HG03280 (cell line): ENCODE data around the gene ABO.
"Not testable (repeated sequence)": the region's sequence is repeated elsewhere in the genome, so short reads cannot be mapped to it uniquely, and the experiment has no call there.

Experiments used
- ATAC-seq: cut with Tn5 transposase; IDR thresholded peaks from one replicate; pipeline ENCODE4 v1.9.1; 2021; ENCODE audit warnings: mild to moderate bottlenecking, moderate library complexity; ENCODE audit not compliant: unreplicated experiment

The ABO gene

DNA sequence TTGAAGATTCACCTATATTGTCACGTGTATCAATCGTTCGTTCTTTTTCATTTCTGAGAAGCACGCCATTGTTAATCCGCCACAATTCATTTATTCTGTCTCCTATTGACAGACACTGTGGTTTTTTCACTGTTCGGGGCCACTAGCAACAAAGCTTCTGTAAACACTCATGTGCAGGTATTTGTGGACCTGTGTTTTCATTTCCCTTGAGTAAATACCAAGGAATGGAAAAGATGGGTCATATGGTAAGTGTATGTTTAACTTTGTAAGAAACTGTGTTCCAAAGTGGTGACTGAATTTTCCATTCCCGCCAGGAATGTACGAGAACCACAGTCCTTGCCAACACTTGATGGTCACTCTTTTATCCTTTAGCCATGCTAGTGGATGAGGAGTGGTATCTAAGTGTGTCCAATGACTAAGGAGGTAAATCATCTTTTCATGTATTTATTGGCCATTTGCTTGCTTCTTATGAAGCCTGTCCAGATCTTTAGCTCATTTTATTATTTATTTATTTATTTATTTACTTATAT lies 10.7 kb downstream of the ABO start:
- no peak for ATAC-seq

DNA sequence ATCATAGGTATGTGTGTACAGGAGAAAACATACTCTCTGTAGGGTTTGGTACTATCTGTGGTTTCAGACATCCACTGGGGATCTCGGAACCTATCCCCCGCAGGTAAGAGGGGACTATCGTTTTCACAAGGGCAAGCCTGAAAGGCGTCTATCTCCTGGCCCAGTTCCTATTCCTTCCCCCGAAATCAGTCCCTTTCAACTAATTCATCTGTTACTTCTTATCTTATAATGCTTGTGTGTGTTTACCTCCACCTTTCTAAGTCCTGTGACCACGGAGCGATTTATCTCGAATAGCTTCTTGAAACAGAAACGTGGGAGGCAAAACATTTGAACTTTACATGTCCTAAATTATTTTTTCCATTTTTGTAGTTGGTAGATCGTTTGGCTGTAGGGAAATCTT lies 11.4 kb downstream of the ABO start:
- no peak for ATAC-seq

DNA sequence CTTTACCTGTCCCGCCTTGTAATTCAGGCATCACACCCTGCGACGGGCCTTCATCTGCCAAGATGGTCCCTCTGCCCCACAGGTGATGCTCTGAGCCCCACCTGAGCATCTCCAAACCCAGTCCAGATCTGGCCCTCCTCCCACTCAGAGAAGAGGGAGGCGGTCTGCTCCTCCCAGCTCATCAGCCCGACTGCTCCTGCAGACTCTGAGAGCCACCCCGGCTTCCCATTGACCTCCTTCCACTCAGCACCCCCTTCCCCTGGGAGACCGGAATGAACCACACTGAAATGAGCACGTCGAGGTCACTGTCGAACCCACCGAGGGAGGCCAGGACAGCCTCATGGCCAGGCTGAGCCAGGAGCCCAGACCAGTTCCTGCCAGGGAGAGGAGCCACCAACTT lies 12.8 kb downstream of the ABO start:
- no peak for ATAC-seq

DNA sequence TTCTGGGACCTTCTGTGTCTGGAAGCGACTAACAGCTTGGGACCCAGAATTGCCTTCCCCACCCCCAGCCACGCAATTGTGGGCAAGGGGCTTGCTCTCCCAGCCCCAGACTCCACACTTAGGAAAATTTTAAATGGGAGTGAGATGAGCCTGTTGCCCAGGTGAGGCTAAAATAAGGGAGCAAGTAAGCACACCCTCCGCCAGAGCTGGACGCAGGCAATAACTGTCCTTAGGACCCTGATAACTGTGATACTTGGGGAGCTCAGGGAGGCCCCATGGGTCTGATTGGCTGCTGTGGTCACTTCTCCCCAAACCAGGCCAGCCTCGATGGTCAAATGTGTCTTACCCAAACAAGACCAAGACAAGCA lies 13.3 kb downstream of the ABO start:
- no peak for ATAC-seq

DNA sequence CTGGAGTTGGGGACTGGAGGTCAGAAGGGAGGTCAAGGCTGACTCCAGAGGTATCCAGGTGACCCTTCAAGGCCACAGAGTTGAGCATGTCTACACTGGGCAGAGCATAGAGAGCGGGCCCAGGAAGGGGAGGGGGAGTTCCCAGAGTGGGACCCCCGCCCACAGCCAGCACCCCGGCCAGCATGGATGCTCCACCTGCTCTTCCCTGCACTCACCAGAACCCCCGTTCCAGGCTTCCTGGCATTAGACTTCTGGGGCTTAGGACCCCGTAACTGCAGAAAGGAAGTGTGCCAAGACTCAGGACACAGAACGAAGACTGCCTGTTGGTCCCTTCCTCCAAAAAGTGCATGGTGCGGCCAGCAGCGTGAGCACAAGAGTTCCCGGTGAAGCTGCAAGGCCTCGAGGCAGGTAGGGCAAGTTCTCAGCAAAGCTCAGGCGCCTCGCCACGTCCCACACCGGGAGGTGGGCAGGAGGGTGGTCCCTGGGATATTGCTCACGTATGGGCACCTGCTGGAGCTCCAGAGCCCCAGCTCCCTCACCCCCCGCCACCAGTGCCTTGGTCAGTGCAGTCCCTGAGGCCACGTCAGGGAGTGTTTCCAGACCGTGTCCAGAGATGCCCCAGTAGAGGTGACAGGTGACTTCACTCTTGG lies 13.8 kb downstream of the ABO start:
- no peak for ATAC-seq

DNA sequence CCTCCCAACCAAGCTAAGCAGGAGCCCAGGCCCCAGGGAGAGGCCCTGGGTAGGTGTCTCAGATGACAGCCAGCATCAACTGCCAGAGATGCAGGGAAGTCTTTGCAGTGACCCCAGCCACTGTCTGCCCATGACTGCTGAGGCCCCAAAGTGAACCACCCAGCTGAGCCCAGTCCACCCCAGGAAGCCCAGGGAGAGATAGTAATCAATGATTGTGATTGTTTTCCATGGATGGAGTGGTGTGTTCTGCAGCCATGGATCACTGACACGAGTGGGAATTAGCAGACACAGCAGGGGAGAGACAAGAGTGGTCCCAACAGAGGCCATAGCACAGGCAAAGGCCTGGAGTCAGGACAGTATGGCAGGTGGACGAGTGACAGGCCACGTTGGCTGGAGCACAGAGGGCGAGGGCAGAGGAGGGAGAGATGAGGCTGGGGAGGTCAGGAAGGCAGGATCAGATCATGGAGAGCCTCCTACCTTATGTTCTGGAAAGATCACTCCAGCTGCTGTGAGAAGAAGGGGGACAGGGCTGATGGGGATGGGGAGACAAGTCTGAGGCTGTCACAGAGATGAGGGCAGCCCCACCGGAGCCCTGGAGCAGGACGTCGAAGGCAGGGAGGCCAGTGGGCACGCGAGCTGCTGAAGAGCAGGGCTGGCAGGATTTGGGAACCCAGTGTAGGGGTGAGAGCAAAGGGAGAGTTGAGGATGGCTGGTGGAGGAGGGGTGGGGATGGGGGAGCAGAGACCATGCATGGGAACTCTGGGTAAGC lies 14.5 kb downstream of the ABO start:
- ATAC-seq: no peak

DNA sequence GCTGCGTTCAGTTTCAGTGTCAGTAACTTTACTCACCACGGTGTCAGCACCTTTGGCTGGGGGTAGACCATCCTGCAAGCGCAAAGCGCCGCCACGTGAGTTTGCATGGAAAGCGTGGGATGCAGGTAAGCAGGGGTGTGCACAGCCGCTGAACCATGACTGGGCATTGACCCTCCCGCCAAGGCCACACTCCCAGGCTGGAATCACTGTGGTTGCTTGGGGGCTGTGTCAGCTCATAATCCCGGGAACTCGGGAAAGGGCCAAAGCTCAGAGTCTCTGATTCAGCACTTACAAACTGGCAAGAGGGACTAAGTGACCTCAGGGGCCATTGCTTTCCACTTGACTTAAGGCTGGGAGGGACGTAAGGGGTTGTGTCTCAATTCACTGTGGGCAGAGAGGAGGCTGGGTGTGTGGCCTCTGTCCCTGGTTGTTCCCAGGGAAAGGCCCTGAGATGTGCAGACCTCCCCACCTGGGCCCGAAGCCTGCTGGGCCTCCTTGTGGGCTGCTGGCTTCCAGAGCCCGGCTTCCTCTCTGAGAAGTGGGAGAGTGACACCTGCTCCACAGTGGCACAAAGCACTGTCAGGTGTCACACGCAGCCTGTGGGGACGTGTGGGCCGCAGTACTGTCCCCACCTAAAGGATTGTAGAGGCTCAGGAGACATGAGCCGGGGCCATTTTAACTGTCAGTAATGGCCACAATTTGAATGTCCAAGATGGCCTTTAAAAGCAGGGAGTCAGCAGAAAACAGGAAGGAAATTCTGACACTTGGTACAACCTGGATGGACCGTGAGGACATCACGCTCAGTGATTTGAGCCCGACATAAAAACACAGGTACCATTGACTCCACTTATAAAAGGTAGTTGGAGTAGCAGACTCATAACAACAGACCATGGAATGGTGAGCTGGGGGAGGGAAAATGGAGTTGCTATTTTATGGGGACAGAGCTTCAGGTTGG lies 16.7 kb downstream of the ABO start:
- no peak for ATAC-seq

DNA sequence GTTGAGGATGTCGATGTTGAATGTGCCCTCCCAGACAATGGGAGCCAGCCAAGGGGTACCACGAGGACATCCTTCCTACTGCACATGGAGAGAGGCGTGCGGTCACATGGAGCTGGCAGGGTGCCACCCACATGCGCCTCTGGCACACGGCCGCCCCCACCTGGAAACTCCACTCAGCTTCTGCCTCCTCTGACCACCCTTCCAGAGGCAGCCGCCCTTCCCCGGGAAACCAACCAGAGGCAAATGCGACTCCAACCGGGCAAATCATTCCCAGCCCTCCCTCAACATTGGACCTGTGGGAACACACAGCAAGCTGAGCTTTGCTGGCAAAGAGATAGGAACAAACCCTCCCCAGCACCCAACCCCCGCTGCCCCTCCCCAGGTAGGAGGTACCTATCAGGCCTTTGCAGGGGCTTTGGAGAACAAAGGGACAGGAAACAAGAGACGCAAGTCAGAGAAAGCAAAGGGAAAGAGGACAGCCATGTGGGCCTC lies 17.5 kb downstream of the ABO start:
- ATAC-seq: no peak

DNA sequence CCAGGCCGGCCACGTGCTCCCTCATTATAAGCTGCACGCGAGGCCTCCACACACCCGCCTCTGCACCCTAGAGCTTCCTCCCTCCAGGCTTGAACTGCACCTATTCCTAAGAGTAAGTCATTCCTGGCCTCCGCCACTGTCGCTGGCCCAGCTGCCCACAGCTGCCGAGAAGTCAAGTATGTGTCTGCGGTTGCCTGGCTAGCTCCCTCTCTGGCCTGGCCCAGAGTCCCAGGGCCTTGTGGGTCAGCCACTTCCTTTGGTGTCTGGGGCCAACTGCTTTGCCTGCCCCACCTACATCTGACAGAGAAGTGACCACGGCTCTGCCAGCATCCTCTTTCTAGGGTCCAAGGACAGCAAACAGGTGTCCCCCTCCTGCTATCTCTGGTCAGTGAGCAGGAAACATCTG lies 18.3 kb downstream of the ABO start:
- no peak for ATAC-seq

DNA sequence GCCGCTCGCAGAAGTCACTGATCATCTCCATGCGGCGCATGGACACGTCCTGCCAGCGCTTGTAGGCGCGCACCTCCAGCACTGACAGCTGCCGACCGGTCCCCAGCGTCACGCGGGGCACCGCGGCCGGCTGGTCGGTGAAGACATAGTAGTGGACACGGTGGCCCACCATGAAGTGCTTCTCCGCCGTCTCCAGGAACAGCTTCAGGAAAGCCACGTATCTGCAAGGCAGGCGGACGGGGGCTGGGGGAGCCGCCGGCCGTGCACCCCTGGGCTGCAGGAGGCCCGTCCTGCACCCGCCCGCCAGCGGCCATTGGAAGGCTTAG lies 18.9 kb downstream of the ABO start:
- ATAC-seq: no peak

DNA sequence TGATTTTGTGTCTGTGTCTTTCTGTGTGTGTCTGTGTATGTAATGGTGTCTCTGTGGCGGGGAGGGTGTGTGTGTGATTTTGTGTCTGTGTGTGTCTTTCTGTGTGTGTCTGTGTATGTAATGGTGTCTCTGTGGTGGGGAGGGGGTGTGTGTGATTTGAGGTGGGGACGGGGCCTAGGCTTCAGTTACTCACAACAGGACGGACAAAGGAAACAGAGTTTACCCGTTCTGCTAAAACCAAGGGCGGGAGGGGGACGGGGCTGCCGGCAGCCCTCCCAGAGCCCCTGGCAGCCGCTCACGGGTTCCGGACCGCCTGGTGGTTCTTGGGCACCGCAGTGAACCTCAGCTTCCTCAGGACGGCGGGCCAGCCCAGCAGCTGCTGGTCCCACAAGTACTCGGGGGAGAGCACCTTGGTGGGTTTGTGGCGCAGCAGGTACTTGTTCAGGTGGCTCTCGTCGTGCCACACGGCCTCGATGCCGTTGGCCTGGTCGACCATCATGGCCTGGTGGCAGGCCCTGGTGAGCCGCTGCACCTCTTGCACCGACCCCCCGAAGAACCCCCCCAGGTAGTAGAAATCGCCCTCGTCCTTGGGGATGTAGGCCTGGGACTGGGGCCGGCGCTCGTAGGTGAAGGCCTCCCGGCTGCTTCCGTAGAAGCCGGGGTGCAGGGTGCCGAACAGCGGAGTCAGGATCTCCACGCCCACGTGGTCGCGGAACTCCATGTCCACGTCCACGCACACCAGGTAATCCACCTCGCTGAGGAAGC lies 19.4 kb downstream of the ABO start:
- ATAC-seq: no peak

DNA sequence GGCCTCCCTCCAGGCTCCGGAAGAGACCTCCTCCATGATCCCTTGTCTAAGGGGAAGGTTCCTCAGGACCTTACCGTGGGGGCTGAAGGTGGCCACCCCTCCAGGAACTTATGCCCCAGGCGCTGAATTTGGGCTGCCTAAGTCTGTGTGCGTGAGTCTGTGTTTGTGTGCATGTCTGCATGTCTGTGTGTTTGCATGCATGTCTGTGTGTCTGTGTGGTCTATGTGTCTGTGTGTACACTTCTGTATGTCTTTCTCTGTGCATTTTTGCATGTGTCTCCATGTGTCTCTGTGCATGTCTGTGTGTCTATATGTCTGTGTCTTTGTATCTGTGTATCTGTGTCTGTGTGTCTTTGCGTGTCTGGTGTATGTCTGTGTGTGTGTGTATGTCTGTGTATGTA lies 20.5 kb downstream of the ABO start:
- no peak for ATAC-seq

DNA sequence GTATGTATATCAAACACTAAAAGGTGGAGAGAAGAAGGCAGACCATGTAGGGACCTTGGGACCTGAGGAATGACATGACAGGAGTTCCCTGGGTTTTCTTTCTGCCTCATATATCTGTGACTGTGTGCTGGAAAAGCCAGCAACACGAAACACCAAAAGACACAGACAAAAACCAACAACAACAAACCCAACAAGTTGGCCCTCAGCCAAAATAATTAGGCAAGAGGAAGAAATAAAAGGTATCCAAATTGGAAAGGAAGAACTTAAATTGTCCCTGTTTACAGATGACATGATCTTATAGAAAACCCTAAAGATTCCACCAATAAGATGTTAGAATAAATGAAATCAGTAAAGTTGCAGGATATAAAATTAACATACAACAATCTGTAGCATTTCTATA lies 21.7 kb downstream of the ABO start:
- ATAC-seq: no peak

DNA sequence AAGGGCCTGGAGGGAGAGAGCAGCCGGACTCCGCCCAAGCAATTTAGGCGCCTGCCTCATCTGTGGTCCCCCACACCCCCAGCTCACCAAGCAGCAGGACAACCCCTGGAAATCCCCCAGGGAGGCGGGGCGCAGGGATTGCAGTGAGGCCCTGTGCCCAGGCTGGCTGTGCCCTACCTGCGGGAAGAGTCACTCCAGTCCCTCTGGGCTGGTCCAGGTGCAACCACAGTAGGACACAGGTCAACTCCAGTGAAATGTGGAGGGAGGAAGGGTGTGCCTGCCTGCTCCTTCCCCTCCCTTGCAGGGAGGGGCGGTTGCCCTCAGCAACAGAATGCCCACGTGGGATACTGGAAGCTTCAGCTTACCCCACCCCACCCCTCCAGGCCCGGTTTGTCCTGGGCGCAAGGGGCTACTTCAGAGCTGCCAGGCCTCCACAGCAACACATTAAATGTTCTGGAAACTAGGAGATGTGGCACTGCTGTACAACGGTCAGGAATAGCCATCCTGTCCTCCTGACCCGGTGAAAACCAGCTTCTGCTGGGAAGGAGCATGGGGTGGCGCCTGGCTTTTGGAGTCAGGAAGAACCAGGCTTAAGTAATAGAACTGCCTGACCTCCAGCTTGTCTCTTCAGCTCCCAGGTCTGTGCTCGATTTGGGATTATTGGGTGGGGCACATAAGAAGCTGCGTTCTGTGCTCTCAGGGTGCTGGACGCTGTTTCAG lies 22.5 kb downstream of the ABO start:
- ATAC-seq: no peak

DNA sequence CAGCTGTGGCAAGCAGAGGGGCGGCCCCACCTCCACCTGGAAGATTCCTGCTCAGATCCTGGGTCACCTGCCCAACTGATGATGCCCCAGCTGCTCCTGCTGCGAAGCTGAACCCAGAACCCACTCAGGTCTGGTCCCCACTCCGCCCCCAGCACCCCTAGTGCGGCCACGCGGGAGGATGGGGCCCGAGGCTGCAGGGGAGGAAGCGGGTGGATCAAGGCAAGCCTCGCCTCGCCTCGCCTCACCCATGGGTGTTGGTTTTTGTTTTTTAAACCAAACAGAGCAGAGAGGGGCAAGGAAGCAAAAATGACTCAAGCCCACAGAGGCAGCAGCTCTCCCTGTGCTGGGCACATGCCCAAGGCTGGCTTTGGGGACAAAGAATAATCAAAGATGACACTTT lies 23.2 kb downstream of the ABO start:
- ATAC-seq: no peak

DNA sequence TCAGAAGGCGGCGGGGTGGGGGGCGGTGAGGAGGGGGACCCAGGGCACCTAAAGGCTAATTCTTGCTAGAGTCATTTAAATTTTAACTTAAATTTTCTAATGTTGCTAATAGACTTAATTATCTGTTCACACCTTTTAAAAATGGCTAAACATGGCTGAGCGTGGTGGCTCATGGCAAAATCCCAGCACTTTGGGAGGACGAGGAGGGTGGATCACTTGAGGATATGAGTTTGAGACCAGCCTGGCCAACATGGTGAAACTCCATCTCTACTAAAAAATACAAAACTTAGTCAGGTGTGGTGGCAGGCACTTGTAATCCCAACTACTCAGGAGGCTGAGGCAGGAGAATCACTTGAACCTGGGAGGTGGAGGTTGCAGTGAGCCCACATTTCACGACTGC lies 23.8 kb downstream of the ABO start:
- ATAC-seq: not testable (repeated sequence)

DNA sequence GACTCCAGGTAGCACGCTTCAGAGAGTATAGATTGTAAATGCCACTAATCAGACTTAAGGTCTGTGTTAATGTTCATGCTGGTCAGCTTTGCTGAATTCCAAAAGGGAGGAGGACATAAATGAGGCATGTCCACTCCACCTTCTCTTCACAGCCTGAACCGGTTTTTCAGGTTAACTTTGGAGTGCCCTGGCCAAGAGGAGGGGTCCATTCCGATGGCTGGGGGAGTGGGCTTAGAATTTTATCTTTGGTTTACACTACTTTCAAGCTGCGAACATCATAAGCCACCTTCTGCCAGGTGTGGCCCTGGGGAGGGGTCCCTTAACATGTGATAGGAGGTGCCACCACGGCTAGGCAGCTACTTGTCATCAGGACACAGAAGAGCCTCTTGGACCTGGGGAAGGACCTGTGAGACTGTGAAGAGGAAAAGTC lies 24.2 kb downstream of the ABO start:
- no peak for ATAC-seq

DNA sequence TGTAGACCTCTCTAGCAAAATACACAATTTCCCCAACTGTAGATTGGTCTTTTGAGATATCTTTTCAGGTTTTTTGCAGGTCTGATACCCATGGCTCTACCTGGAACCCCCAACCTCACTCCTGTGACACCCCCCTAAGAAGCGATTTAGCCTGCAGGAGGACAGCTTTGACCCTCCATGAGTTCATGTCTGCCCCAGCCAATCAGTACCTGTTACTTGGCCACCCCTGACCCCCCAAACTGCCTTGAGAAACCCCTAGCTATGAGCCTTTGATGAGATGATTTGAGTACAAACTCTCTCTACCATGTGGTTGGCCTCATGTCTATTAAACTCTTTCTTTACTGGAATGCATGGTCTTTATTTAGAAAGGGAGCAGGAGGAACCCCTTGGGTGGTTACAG lies 25.7 kb downstream of the ABO start:
- ATAC-seq: no peak

DNA sequence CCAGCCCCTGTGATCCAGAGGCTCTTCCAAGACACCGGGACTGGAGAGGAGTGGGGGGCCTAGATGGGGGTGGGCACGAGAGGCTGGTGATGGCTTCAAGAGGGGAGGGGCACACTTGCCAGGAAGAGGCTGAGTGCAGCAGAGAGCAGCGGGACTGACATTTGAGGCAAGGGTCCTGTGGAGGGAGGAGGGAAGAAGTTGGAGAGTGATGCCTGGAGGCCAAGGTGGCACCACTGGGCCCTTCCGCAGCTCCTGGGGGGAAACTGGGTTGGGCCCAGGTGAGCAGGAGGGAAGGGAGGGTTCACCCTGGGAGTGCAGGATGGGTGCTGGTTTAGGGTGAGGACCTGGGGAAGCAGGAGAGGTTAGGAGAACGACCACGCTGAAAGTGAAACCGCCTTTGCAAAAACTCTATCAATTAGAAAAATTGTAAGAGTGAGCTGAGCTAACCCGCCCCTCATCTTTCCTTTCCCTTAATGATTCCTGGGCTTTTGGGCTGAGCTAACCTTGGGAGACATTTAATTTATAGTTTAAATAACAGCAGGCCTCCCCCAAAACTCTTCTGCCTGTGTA lies 26.2 kb downstream of the ABO start:
- ATAC-seq: no peak

DNA sequence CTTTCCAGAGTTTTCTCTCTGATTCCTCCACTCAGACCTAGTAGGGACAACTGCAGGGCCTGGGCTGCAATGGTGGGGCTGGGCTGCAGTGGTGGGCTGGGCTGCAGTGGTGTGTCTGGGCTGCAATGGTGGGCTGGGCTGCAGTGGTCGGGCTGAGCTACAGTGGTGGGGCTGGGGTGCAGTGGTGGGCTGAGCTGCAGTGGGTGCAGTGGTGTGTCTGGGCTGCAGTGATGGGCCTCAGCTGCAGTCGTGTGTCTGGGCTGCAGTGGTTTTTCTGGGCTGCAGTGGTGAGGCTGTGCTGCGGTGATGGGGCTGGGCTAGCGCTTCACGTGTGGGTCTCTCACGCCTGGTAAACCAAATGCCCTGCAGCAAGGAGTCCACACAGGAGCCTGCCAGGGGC lies 27.4 kb downstream of the ABO start:
- ATAC-seq: no peak
